ENCODE measurements around the gene SNX25.

DNA sequence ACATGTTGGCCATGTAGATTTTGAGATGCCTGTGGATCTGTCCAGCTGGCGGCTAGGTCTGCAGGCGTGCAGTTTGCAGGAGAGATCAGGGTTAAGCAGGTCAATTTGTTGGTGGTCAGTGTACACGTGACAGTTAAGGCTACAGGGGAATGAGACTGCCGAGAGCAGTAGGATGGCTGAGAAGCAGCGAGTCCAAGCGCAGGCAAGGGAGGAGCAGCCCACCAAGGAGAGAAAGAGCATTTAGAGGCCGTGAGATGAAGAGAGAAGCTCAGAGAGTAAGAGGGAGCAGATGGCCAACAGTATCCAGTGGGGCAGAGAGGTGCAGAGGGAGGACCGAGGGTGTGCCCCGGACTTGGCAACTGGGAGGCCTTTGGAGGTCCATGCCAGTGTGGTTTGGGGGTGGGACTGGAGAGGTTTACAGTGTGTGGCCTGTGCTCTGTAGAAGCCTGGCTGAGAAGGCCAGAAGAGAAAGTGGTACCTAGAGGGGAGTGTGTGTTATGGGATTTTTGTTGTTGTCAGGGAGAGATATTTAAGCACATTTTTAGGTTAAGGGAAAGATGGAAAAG, 18.4 kb downstream of the SNX25 start:
- TF ChIP-seq, protein P1, sequence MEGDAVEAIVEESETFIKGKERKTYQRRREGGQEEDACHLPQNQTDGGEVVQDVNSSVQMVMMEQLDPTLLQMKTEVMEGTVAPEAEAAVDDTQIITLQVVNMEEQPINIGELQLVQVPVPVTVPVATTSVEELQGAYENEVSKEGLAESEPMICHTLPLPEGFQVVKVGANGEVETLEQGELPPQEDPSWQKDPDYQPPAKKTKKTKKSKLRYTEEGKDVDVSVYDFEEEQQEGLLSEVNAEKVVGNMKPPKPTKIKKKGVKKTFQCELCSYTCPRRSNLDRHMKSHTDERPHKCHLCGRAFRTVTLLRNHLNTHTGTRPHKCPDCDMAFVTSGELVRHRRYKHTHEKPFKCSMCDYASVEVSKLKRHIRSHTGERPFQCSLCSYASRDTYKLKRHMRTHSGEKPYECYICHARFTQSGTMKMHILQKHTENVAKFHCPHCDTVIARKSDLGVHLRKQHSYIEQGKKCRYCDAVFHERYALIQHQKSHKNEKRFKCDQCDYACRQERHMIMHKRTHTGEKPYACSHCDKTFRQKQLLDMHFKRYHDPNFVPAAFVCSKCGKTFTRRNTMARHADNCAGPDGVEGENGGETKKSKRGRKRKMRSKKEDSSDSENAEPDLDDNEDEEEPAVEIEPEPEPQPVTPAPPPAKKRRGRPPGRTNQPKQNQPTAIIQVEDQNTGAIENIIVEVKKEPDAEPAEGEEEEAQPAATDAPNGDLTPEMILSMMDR (IDR thresholded peaks at IDR 0.05; ENCODE audit: low read depth, low read length, poor library complexity, severe bottlenecking): no peak
- no peak for TF ChIP-seq EZH2phosphoT487 (IDR thresholded peaks at IDR 0.05; ENCODE audit: borderline replicate concordance, low read length)
